Activated CD4-positive, alpha-beta T cell treated with anti-CD3 and anti-CD28 coated beads, Interleukin-2, Interleukin-6, amounts not matched to agents 100 ng/mL and 50 ng/mL, durations not matched to agents 16 hours and 8 hours (primary cell): Measurements from ENCODE around the gene EDC4.

ENCODE experiments used
- DNase-seq: peaks from one replicate; pipeline ENCODE4 v3.0.0-alpha.2; 2020

EDC4 gene

DNA sequence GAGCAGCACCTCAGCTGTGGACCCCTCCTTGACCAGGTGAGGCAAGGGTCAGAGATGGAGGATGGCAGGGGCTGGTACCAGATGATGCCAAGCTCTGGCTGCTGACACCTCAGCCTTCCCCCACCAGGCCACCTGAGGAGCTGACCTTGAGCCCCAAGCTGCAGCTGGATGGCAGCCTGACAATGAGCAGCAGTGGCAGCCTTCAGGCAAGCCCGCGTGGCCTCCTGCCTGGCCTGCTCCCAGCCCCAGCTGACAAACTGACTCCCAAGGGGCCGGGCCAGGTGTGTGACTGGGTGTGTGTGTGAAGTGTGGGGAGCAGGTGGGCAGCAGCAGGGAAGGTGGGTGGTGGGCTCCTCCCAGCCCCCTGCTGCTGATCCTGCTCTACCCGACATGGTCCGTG lies 7.1 kb downstream of the EDC4 start:
- DNase-seq, result no peak

DNA sequence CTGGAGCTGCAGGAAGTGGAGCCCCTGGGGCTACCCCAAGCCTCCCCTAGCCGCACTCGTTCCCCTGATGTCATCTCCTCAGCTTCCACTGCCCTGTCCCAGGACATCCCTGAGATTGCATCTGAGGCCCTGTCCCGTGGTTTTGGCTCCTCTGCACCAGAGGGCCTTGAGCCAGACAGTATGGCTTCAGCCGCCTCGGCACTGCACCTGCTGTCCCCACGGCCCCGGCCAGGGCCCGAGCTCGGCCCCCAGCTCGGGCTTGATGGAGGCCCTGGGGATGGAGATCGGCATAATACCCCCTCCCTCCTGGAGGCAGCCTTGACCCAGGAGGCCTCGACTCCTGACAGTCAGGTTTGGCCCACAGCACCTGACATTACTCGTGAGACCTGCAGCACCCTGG lies 7.7 kb downstream of the EDC4 start:
- DNase-seq, result no peak

DNA sequence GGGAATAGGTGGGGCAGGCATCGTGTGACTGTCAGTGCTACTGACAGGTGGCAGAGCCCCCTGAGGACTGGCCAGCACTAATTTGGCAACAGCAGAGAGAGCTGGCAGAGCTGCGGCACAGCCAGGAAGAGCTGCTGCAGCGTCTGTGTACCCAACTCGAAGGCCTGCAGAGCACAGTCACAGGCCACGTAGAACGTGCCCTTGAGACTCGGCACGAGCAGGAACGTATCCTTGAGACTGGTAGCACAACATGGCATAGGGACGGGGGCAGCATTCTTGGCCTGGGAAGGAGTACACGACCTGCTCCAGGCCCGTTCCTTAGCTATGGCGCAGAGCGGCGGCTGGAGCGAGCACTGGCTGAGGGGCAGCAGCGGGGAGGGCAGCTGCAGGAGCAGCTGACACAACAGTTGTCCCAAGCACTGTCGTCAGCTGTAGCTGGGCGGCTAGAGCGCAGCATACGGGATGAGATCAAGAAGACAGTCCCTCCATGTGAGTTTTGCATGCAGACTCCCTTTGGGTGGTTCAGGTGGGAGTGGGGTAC lies 8.8 kb downstream of the EDC4 start:
- no peak for DNase-seq

DNA sequence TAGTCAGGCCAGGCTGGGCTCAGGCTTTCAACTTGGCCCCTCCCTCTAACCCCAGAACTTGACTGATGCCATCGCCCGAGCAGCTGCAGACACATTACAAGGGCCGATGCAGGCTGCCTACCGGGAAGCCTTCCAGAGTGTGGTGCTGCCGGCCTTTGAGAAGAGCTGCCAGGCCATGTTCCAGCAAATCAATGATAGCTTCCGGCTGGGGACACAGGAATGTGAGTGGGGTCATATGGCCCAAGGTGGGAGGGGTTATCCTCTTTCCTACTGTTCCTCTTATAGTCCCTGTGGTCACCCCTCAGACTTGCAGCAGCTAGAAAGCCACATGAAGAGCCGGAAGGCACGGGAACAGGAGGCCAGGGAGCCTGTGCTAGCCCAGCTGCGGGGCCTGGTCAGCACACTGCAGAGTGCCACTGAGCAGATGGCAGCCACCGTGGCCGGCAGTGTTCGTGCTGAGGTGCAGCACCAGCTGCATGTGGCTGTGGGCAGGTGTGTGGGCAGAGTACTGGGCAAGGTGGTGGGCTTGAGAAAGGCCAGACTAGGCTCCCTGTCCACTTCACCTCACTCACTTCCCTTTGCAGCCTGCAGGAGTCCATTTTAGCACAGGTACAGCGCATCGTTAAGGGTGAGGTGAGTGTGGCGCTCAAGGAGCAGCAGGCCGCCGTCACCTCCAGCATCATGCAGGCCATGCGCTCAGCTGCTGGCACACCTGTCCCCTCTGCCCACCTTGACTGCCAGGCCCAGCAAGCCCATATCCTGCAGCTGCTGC lies 9.7 kb downstream of the EDC4 start:
- no peak for DNase-seq

DNA sequence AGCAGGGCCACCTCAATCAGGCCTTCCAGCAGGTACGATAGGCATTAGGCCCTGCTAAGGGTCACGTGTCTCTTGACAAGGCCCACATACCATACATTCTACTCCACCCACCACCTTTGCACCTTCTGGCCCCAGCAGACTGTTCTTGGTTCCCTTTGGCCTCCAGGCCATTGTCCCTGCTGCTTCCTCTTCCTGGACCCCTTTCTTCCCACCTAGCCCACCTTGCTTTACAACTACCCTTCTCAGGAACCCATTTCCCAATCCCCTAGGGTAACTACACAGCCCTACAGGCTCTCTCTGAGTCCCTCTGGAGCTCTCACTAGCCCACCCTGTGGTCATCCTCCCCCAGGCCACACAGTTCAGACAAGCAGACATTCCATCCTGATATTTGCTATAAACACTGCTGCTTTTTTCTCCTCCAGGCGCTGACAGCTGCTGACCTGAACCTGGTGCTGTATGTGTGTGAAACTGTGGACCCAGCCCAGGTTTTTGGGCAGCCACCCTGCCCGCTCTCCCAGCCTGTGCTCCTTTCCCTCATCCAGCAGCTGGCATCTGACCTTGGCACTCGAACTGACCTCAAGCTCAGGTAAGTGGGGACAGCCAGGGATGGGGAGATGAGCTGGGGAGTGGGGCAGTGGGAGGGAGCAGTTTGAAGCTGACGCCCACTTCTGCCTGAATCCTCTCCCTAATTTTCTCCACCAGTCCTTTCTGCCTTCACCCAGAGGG lies 10.5 kb downstream of the EDC4 start:
- no peak for DNase-seq

DNA sequence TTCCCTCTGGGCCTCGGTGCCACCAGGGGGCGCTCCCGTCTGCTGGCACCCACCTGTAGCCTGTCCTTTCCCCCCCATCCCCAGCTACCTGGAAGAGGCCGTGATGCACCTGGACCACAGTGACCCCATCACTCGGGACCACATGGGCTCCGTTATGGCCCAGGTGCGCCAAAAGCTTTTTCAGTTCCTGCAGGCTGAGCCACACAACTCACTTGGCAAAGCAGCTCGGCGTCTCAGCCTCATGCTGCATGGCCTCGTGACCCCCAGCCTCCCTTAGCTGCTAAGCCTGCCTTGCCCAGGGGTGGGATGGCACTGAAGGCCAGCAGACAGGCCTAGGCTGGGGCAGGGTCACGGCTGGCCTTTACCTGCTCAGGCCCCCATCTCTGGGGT lies 11.0 kb downstream of the EDC4 start:
- peak; percentile 76 for DNase-seq

DNA sequence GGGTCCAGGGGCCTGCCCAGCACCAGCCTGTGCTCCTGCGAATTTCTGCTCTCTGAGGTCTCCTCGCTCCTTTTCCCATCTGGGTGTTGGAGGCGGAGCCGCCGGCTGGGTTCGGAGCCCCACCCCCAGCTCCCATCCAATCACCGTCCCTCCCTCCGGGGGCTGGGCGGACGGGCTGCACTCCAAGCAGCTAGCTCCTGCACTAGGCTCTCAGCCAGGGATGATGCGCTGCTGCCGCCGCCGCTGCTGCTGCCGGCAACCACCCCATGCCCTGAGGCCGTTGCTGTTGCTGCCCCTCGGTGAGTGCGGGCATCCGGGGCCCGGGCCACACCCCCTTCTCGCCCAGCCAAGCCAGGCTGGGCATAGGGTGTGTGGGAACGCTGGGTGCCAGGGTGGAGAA lies 11.8 kb downstream of the EDC4 start, which contains the start of gene NRN1L:
Gene NRN1L (plus strand): TSS at position 202 of the 400 bp plus-strand sequence. CDS start 19 bp downstream, at position 221.
- no peak for DNase-seq

DNA sequence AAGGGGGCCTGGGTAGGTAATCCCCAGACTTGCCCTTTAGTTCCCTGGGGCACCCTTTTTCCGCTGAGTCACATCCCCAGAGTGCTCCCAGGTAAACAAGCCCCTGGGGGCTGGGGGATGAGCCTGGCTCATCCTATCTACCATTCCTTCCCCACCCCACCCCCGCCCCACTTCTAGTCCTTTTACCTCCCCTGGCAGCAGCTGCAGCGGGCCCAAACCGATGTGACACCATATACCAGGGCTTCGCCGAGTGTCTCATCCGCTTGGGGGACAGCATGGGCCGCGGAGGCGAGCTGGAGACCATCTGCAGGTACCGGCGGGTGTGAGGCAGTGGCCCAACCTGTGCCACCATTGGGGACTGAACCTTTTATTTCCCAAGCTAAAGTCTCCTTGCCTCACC lies 12.7 kb downstream of the EDC4 start:
- DNase-seq, result no peak

DNA sequence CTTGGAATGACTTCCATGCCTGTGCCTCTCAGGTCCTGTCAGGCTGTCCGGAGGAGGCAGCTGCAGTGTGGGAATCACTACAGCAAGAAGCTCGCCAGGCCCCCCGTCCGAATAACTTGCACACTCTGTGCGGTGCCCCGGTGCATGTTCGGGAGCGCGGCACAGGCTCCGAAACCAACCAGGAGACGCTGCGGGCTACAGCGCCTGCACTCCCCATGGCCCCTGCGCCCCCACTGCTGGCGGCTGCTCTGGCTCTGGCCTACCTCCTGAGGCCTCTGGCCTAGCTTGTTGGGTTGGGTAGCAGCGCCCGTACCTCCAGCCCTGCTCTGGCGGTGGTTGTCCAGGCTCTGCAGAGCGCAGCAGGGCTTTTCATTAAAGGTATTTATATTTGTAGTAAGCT lies 13.1 kb downstream of the EDC4 start:
- no peak for DNase-seq

DNA sequence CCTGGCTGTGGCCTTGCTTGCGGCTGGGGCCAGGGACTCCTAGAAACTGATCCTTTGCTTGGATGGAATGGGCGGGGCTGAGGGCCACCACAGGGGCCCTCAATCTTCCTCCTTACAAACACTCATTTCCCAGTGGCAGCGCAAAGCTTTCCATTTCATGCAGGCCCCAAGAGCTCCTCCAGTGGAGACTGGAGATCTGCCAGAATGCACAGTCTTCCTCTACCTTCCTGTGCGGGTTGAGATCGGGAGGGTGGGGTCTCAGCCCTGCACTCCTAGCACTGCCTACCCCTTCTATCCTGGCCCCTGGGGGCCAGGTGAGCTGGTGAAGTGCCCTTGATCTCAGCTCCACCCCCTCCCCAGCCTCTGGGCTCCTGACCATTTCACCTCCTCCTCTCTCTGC lies 13.5 kb downstream of the EDC4 start:
- no peak for DNase-seq

DNA sequence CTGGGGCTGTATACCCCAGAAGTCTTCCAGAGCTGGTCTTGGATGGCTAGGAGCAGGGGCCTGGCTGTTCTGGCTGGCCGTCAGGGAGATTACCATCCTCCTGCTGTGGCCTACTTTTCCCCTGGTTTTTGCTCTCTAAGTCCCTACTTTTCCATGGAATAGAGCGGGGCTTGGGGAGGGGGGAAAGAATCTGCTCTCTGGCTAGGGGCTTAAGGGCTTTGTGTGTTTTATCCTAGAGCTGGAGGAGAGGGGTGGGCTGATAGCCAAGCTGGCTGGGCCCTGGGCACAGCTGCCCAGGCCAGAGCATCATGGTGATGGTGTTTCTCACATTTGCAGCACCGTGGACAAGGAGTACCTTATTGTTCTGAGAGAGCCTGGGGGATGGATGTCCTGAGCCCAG lies 15.5 kb downstream of the EDC4 start:
- no peak for DNase-seq

DNA sequence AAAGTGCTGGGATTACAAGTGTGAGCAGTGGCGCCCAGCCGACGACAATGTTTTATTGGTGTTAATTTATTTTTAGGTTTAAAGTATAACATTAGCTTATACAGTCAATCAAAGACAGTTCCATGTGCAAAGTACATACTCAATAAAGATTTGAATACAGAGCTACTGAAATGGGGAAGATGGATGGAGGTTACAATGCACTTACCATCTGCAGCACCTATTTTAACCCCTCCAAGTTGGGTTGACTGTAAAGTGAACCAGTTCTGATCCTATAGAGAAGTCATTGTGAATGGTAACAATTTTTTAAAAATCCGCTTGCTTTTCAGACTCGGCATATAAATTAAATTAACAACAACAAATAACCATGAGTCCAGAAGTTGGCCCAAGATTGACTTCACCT lies 19.5 kb downstream of the EDC4 start:
- DNase-seq, result no peak

DNA sequence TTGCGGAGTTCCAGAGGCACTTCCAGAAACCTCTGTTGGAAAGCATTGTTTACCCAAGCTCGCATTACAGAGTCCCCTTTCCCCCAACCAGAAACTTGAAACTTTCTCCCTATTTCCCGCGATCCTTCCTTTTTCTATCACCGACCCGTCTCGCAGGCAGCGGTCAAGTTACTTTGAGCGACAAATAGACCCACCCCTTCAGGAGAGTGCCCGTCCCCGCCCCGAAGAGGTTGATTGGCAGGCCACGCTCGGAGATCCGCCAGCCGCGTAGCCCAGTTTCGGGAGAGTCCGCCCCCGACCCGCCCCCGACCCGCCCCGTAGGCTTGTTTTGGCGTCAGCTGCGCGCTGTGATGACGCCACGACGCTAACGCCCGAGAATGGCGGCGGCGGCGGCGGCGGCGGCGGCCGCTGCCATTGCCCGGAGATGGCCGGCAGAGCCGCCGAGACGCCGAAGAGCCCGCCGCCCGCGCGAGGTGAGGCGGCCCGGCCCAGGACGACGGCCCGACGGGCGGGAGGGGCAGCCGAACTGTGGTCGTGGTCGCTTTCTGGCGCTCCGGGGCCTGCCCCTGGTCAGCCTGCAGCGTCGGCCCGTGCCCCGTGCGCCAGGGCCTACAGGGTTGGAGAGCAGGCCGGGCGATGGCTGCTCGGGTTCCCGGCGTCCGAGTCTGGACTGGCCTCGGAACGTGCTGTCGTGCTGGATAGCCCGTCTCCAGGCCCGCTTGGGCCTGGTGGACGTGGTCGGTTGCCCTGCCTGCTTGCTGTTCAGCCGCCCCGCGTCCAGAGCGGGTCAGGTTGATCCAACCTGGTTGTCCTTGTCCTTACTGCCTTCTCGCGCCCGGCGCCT lies 20.3 kb downstream of the EDC4 start, which contains the start of gene PSKH1:
Gene PSKH1 (plus strand): TSS at position 356 of the 844 bp plus-strand sequence. CDS start 15,496 bp downstream, outside the sequence.
- DNase-seq, result peak; percentile 98

DNA sequence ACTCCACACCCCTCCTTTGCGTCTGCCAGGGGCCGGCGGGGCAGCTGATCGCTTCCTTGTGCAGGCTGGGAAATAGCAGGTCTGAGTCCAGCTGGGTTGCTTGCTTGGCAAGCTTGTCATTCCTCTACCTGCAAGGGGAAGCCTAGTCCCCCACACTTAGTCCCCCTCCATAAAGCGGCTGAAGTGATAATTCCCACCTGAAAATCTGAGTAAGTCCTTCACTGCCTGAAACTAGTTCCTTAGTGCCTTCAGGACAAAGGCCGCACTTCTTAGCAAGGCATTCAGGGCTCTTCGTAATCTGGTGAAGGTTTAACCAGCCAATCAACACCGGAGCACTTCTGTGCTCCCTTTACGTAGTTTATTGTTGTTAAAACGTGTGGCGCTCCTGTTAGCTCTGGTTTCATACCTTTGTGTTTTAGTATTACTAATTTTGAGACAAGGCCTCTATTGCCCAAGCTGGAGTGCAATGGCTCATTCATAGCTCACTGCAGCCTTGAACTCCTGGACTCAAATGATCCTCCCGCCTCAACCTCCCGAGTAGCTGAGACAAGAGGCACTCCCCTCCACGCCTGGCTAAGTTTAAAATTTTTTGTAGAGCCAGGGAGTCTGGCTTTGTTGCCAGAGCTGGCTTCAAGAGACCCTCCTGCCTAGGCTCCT lies 21.0 kb downstream of the EDC4 start:
- DNase-seq, result peak; percentile 27

DNA sequence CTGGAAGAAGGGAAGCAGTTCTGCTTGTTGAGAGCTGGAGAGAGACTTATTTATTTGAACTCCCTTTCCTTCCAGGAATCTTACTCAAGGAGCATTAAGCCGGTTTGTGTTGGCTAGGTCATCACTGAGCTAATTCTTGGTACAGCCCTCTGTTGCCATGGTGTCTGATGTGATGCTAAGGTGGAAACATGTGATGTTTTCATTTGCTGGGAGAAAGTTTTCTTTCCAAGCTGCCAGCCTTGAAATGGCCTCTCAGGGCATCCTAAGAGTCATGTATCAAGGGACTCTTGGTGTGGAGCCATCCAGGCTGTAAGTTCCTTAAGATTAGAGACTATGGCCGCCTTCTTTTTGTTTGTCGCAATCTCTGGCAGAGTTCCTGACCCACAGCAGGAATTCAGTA lies 24.4 kb downstream of the EDC4 start:
- no peak for DNase-seq

DNA sequence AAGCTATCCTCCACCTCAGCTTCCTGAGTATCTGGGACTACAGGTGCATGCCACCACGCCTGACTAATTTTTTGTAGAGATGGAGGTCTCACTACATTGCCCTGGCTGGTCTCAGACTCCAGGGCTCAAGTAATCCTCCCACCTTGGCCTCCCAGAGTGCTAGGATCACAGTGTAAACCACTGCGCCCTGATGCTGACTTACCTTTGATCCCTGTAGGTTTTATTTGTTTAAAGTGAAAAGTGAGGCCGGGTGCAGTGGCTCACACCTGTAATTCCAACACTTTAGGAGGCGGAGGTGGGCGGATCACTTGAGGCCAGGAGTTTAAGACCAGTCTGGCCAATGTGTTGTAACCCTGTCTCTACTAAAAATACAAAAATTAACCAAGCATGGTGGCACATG lies 28.9 kb downstream of the EDC4 start:
- DNase-seq, result no peak

DNA sequence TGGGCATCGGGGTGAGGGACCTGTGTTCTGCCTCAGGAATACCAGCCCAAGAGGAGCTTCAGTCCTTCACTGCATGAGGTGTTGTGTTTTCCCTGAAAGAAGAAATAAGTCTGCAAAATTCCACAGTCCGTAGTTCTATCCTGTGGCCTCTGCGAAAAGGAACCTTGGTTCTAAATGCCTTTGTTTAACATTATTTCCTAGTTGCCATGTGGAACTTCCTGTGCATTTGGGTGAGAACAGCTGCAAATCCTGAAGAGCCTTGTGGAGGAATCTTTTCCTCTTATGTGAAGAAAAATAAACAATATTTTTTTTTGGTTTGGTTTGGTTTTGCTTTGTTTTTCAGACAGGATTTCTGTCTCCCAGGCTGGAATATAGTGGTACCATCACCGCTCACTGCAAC lies 30.0 kb downstream of the EDC4 start:
- no peak for DNase-seq

DNA sequence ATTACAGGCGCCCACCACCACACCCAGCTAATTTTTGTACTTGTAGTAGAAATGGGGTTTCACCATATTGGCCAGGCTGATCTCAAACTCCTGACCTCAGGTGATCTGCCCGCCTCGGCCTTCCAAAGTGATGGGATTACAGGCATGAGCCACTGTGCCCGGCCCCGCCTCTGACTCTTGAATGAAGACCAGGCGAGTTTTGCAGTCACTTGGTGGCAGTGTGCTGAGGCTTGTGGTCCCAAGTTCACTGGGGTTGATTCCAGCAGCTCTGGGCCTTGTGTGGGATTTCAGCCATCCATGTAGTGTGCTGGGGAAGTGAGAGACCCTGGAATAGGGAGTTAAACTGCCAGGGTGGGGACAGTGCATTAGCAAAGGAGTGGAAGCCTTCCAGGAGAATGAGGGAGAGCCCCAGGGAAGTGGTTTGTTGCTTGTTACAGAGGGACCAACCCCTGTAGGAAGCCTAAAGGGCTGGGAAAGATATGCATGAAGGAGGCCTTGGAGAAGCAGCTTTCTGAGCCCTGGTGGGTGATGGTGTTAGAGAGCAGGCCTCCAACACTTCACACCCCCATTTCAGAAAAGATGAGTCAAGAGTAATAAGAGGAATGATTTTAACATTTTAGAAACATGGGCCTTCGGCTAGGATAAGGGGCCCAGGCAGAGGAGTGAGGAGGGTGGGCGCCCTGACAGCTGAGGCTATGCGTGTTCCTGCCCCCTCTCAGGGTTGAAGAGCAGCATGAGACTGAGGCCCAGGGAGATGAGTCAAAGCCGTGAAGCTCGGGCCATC lies 34.7 kb downstream of the EDC4 start:
- no peak for DNase-seq

DNA sequence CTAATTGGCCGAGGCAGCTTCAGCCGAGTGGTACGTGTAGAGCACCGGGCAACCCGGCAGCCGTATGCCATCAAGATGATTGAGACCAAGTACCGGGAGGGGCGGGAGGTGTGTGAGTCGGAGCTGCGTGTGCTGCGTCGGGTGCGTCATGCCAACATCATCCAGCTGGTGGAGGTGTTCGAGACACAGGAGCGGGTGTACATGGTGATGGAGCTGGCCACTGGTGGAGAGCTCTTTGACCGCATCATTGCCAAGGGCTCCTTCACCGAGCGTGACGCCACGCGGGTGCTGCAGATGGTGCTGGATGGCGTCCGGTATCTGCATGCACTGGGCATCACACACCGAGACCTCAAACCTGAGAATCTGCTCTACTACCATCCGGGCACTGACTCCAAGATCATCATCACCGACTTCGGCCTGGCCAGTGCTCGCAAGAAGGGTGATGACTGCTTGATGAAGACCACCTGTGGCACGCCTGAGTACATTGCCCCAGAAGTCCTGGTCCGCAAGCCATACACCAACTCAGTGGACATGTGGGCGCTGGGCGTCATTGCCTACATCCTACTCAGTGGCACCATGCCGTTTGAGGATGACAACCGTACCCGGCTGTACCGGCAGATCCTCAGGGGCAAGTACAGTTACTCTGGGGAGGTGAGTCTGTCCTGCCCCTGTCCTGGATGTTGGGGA lies 36.3 kb downstream of the EDC4 start:
- DNase-seq, result no peak

DNA sequence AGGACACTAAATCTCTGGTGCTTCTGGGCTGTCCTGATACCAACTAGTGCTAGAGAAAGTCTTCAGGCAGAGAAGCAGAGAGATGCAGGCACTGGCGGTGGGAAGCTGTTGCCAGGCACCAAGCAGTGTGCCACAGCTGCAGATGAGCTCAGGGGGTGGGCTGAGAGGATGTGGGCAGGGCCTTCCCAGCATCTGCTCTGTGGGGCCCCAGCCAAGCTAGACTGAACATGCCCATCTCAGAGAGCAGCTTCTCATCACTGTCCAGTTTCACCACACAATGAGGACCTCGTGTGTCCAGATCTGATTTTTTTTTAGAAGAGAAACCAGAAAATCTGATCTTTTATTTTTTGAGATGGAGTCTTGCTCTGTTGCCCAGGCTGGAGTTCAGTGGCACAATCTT lies 37.3 kb downstream of the EDC4 start:
- peak; percentile 53 for DNase-seq
